Caco-2 (cell line): ENCODE results near the gene CREB3L1. TPM values are rescaled to one million over a fixed set of nuclear protein-coding genes. Genes with fewer than 3 reads are reported as not detected.
A peak's percentile ranks its signal among the peaks of the same experiment; 100 is the strongest.

Experiments
- BruUV-seq: library from RNA; stranded (reverse); fragments of 400-500 nt; replicated peaks from 2 replicates; lab custom pipeline; 2021; lab: Mats Ljungman, UMichigan
- CTCF ChIA-PET: fragments of 300-600 bp; sonication (Branson Sonifier 250); formaldehyde crosslinking; loops from one replicate; lab custom pipeline; 2022; ENCODE audit warnings: antibody characterized with exemption; lab: Charles Lee
- POLR2A ChIA-PET: fragments of 300-600 bp; sonication (Branson Sonifier 250); formaldehyde crosslinking; loops from one replicate; lab custom pipeline; 2022; ENCODE audit warnings: antibody characterized with exemption; lab: Charles Lee
- DNase-seq, 2 experiments: peaks; one replicate each; pipeline versions ENCODE4 v3.0.0 to v3.0.0-alpha.2; 2020 to 2022
- H3K27me3 ChIP-seq: replicated peaks from 2 replicates; pipeline ENCODE4 v1.6.0; 2011; ENCODE audit warnings: low read length; ENCODE audit not compliant: control insufficient read depth, insufficient read depth
- H3K36me3 ChIP-seq: 2 replicates; pipeline ENCODE4 v1.5.1; 2011; ENCODE audit warnings: low read length; ENCODE audit not compliant: control insufficient read depth, insufficient read depth
- H3K4me1 ChIP-seq: fragments of 250-450 bp; sonication (Bioruptor Pico); 2 replicates; pipeline ENCODE4 v1.5.1; 2020; ENCODE audit warnings: mild to moderate bottlenecking
- H3K4me3 ChIP-seq: 2 replicates; pipeline ENCODE4 v1.5.1; 2011; ENCODE audit warnings: low read depth, mild to moderate bottlenecking, control low read depth, low read length
- H3K9me3 ChIP-seq: fragments of 250-450 bp; sonication (Bioruptor Pico); 2 replicates; pipeline ENCODE4 v1.5.1; 2020; ENCODE audit warnings: mild to moderate bottlenecking, moderate library complexity
- H3K27ac Mint-ChIP-seq: one replicate; pipeline ENCODE4 v1.8.0; 2022; ENCODE audit warnings: mixed read lengths; ENCODE audit not compliant: unreplicated experiment
- H3K27me3 Mint-ChIP-seq: one replicate; pipeline ENCODE4 v1.8.0; 2022; ENCODE audit warnings: mixed read lengths; ENCODE audit not compliant: insufficient read depth, unreplicated experiment
- H3K36me3 Mint-ChIP-seq: one replicate; pipeline ENCODE4 v1.8.0; 2022; ENCODE audit warnings: mild to moderate bottlenecking, mixed read lengths; ENCODE audit not compliant: insufficient read depth, unreplicated experiment
- H3K4me1 Mint-ChIP-seq: one replicate; pipeline ENCODE4 v1.8.0; 2022; ENCODE audit warnings: low read depth, mixed read lengths; ENCODE audit not compliant: unreplicated experiment
- H3K4me3 Mint-ChIP-seq: one replicate; pipeline ENCODE4 v1.8.0; 2022; ENCODE audit warnings: mild to moderate bottlenecking, moderate library complexity, mixed read lengths; ENCODE audit not compliant: unreplicated experiment
- H3K9me3 Mint-ChIP-seq: one replicate; pipeline ENCODE4 v1.8.0; 2022; ENCODE audit warnings: mixed read lengths; ENCODE audit not compliant: unreplicated experiment
- intact Hi-C: fragments of 100-400 bp; cut with micrococcal nuclease; formaldehyde crosslinking; loops from one replicate; pipeline ENCODE4 v1.10.0; 2022; ENCODE audit not compliant: unreplicated experiment
- total RNA-seq: library from RNA; stranded (reverse); gene quantifications from 2 replicates; pipeline ENCODE4 v1.2.3, GENCODE V29; 2022
- TF ChIP-seq, protein P1 (sequence below), 2 experiments: fragments of 200-600 bp in 1 of 2; IDR thresholded peaks; 1 replicate in 1 of 2; 2 replicates in 1 of 2; pipeline versions ENCODE4 v1.5.1 to v1.8.0; 2011 to 2022; ENCODE audit warnings: antibody characterized with exemption in 1 of 2, control low read depth in 1 of 2, inconsistent platforms in 1 of 2, low read depth in 1 of 2, low read length in 1 of 2, mild to moderate bottlenecking in 1 of 2, moderate library complexity in 1 of 2; ENCODE audit not compliant: insufficient read depth in 1 of 2, severe bottlenecking in 1 of 2, unreplicated experiment in 1 of 2

CREB3L1 gene
- total RNA-seq, 1 experiment from 2014 or later: 24.9 TPM

DNA sequence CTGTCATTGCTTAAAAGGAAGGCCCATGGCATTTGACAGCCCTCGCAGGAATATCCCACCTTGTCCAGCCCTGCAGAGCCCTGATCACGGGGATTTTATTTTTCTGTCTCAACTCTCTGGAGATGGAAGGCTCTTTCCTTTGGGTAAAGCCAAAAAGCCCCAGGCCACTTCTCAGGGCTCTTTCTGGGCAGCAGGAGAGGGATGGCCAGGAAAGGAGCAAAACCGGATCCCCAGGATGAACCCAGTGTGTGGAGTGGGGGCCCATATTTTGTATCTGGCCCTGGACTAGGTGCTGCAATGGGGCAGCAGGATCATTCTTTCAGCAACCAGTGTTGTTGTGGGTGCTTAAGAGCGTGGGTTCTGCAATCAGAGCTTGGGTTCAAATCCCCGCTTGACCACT lies 11.0 kb downstream of the CREB3L1 start:
- TF ChIP-seq, protein P1, sequence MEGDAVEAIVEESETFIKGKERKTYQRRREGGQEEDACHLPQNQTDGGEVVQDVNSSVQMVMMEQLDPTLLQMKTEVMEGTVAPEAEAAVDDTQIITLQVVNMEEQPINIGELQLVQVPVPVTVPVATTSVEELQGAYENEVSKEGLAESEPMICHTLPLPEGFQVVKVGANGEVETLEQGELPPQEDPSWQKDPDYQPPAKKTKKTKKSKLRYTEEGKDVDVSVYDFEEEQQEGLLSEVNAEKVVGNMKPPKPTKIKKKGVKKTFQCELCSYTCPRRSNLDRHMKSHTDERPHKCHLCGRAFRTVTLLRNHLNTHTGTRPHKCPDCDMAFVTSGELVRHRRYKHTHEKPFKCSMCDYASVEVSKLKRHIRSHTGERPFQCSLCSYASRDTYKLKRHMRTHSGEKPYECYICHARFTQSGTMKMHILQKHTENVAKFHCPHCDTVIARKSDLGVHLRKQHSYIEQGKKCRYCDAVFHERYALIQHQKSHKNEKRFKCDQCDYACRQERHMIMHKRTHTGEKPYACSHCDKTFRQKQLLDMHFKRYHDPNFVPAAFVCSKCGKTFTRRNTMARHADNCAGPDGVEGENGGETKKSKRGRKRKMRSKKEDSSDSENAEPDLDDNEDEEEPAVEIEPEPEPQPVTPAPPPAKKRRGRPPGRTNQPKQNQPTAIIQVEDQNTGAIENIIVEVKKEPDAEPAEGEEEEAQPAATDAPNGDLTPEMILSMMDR (IDR thresholded peaks at IDR 0.05; ENCODE audit: insufficient read depth in 1 of 2, low read depth in 1 of 2, low read length in 1 of 2, severe bottlenecking in 1 of 2, unreplicated experiment in 1 of 2): no peak
- Mint-ChIP-seq H3K27ac (no peak overlapping the region), H3K36me3 (peaks cover 12% of the 10 kb centered on the region), H3K27me3 (no peaks in the 10 kb centered on the region), H3K4me3 (no peak overlapping the region), H3K9me3 (no peaks in the 10 kb centered on the region), H3K4me1 (peaks cover 22% of the 10 kb centered on the region)
- peaks cover 4% of the 10 kb centered on the region for H3K36me3 ChIP-seq
- H3K27me3 ChIP-seq: no peaks in the 10 kb centered on the region
- peaks cover 33% of the 10 kb centered on the region for H3K4me1 ChIP-seq
- H3K4me3 ChIP-seq: no peak overlapping the region
- ChIA-PET POLR2A (no interaction called here), CTCF (no interaction called here)
- no peaks in the 10 kb centered on the region for H3K9me3 ChIP-seq
- intact Hi-C loops: no loop called here
- no TSS peak for BruUV-seq
- DNase-seq: no peak

DNA sequence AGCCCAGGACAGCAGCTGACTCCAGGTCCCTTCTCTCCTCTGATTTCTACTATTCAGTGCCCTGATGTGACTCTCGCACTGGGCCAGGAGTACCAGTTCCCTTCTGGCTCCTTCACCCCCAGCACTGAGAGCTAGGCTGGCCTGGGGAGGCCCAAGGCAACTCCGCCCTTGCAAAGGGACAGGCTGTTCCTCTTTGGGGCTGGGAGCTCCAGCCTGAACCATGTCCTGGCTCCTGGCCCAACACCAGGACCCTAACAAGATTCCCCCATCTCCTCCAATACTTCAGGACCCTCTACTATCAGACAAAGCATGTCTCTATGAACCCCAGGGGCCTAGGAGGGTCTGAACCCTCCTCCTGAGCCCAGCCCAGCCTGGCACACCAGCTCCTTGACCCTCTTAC lies 12.5 kb downstream of the CREB3L1 start:
- peaks cover 16% of the 10 kb centered on the region for H3K36me3 Mint-ChIP-seq
- ChIA-PET CTCF (interaction anchor here (0.6 to 1.7 kb wide), 5 partner anchors 9 to 51 kb away, joined by 3 to 12 read pairs (median 3); partner anchors contain the start of gene CREB3L1), POLR2A (no interaction called here)
- Histone ChIP-seq H3K4me1 (peaks cover 43% of the 10 kb centered on the region), H3K4me3 (no peak overlapping the region), H3K9me3 (no peaks in the 10 kb centered on the region), H3K36me3 (no peaks in the 10 kb centered on the region; the same call in 1 of the 2 replicates), H3K27me3 (no peaks in the 10 kb centered on the region)
- no TSS peak for BruUV-seq
- peaks cover 28% of the 10 kb centered on the region for H3K4me1 Mint-ChIP-seq
- no peaks in the 10 kb centered on the region for H3K27me3 Mint-ChIP-seq
- peak overlapping the region; percentile 88 for H3K27ac Mint-ChIP-seq
- H3K4me3 Mint-ChIP-seq: no peak overlapping the region
- H3K9me3 Mint-ChIP-seq: no peaks in the 10 kb centered on the region
- TF ChIP-seq, protein P1 (IDR thresholded peaks at IDR 0.05; ENCODE audit: insufficient read depth in 1 of 2, low read depth in 1 of 2, low read length in 1 of 2, severe bottlenecking in 1 of 2, unreplicated experiment in 1 of 2): no peak
- intact Hi-C loops: loop anchor here (1.0 kb wide), 1 partner anchor 9 kb away; no protein-coding TSS in a partner anchor
- DNase-seq: no peak

DNA sequence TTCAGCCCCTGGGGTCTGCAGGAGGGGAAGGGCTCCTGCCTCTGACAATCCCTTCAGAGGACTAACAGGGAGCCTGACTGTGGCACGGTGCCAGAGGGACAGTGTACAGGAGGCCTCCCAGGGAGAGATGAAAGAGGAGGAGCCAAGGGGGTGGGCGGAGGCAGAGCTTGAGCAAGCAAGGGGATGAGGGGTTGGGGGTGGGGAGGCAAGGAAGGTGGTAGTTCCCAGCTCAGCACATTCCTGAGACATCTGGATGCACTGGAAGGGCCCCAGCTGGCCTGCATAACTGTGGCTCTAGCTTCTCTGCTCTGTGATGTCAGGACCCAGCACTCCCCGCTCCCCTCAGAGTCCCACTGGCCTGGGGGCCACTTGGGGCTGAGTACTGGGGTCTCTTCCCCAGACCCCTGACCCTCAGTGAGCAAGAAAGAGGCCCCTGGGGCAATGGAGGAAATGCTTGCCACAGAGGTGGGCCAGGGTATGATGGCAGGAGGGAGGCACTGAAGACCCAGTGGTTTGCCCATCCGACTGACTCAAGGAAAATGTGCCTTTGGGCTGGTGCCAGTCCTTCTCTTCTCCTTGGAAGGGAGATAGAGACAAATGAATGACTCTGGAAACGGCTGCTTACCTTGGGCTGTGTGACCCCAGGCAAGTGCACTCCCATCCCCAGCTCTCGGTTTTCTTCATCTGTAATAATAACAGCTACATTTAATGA lies 13.3 kb downstream of the CREB3L1 start:
- POLR2A ChIA-PET: interaction anchor here (0.6 kb wide), 1 partner anchor 47 kb away, joined by 4 read pairs; no protein-coding TSS in a partner anchor
- H3K27me3 Mint-ChIP-seq: no peaks in the 10 kb centered on the region
- Histone ChIP-seq H3K9me3 (no peaks in the 10 kb centered on the region), H3K27me3 (no peaks in the 10 kb centered on the region), H3K4me3 (no peak overlapping the region), H3K4me1 (peaks cover 44% of the 10 kb centered on the region), H3K36me3 (no peaks in the 10 kb centered on the region; the same call in 1 of the 2 replicates)
- CTCF ChIA-PET: interaction anchor here (0.6 to 1.7 kb wide), 4 partner anchors 9 to 51 kb away, joined by 3 to 12 read pairs (median 4); partner anchors contain the start of gene CREB3L1
- intact Hi-C loops: loop anchor here (1.0 kb wide), 1 partner anchor 9 kb away; no protein-coding TSS in a partner anchor
- peak overlapping the region; percentile 34 for H3K4me3 Mint-ChIP-seq
- peak overlapping the region; percentile 88 for H3K27ac Mint-ChIP-seq
- BruUV-seq: no TSS peak
- H3K4me1 Mint-ChIP-seq: peaks cover 28% of the 10 kb centered on the region
- H3K9me3 Mint-ChIP-seq: no peaks in the 10 kb centered on the region
- TF ChIP-seq, protein P1 (IDR thresholded peaks at IDR 0.05; ENCODE audit: insufficient read depth in 1 of 2, low read depth in 1 of 2, low read length in 1 of 2, severe bottlenecking in 1 of 2, unreplicated experiment in 1 of 2): no peak
- DNase-seq: peak; percentile 72 to 89
- peaks cover 13% of the 10 kb centered on the region for H3K36me3 Mint-ChIP-seq
